Glutamatergic neuron (in vitro differentiated cells): ENCODE results near the gene KRT83. TPM values are rescaled to one million over a fixed set of nuclear protein-coding genes. Genes with fewer than 3 reads are reported as not detected.

Experiments used
- DNase-seq: peaks from one replicate; pipeline ENCODE4 v3.0.0; 2022
- H3K27ac Mint-ChIP-seq: one replicate; pipeline ENCODE4 v1.8.0; 2020; ENCODE audit warnings: mild to moderate bottlenecking, mixed read lengths, inconsistent platforms; ENCODE audit not compliant: unreplicated experiment
- H3K27me3 Mint-ChIP-seq: one replicate; pipeline ENCODE4 v1.8.0; 2020; ENCODE audit warnings: mild to moderate bottlenecking, moderate library complexity, mixed read lengths, inconsistent platforms; ENCODE audit not compliant: unreplicated experiment
- H3K36me3 Mint-ChIP-seq: one replicate; pipeline ENCODE4 v1.8.0; 2020; ENCODE audit warnings: mild to moderate bottlenecking, mixed read lengths, inconsistent platforms; ENCODE audit not compliant: unreplicated experiment
- H3K4me1 Mint-ChIP-seq: one replicate; pipeline ENCODE4 v1.8.0; 2020; ENCODE audit warnings: mild to moderate bottlenecking, low read depth, mixed read lengths, inconsistent platforms; ENCODE audit not compliant: unreplicated experiment
- H3K4me3 Mint-ChIP-seq: one replicate; pipeline ENCODE4 v1.8.0; 2020; ENCODE audit warnings: mild to moderate bottlenecking, mixed read lengths, inconsistent platforms; ENCODE audit not compliant: unreplicated experiment
- H3K9me3 Mint-ChIP-seq: one replicate; pipeline ENCODE4 v1.8.0; 2020; ENCODE audit warnings: mild to moderate bottlenecking, moderate library complexity, mixed read lengths, inconsistent platforms; ENCODE audit not compliant: unreplicated experiment
- CTCF ChIP-seq: fragments of 200-600 bp; sonication (generic); IDR thresholded peaks from one replicate; pipeline ENCODE4 v1.5.0; 2021; ENCODE audit not compliant: partially characterized antibody, unreplicated experiment
- total RNA-seq: library from RNA; stranded (reverse); fragmentation: NEBNext Ultra II Directional; extraction: Animal tissue kit (Norgen Biotek cat#: 25700); gene quantifications from one replicate; pipeline ENCODE4 v1.2.1, GENCODE V29; 2021; ENCODE audit not compliant: unreplicated experiment

KRT83 gene
- total RNA-seq, 1 donor from 2014 or later: not detected

- H3K4me1 Mint-ChIP-seq: no peaks in the 10 kb centered on the region
- no peak within 1 kb of the TSS for H3K4me3 Mint-ChIP-seq
- H3K27ac Mint-ChIP-seq: no peak within 1 kb of the TSS
- TF ChIP-seq CTCF: no peak
- H3K36me3 Mint-ChIP-seq: no peaks in the 10 kb centered on the region
- peaks cover 1% of the 10 kb centered on the region for H3K9me3 Mint-ChIP-seq
- DNase-seq: no peak
- peaks cover 4% of the 10 kb centered on the region for H3K27me3 Mint-ChIP-seq
Observed at GRCh38 chr12:52274521-52275120, 46.6 kb downstream of the KRT83 start, which contains the start of gene KRT86. Gene KRT86 (plus strand): TSS chr12:52274645. CDS start chr12:52301917, 27,272 bp downstream.

GRCh38 chr12:52271158-52271557, 50.0 kb downstream of the KRT83 start:
- Mint-ChIP-seq H3K9me3 (no peaks in the 10 kb centered on the region), H3K4me1 (no peaks in the 10 kb centered on the region), H3K27ac (no peak overlapping the region), H3K27me3 (peaks cover 4% of the 10 kb centered on the region), H3K36me3 (peaks cover 4% of the 10 kb centered on the region), H3K4me3 (no peak overlapping the region)
- no peak for TF ChIP-seq CTCF
- DNase-seq: no peak

- H3K36me3 Mint-ChIP-seq: peaks cover 4% of the 10 kb centered on the region
- no peak for TF ChIP-seq CTCF
- no peak for DNase-seq
Observed at GRCh38 chr12:52270541-52271070, 50.6 kb downstream of the KRT83 start.

GRCh38 chr12:52268212-52268611, 53.0 kb downstream of the KRT83 start:
- H3K27me3 Mint-ChIP-seq: peaks cover 4% of the 10 kb centered on the region
- no peak overlapping the region for H3K27ac Mint-ChIP-seq
- no peaks in the 10 kb centered on the region for H3K4me1 Mint-ChIP-seq
- H3K36me3 Mint-ChIP-seq: peaks cover 4% of the 10 kb centered on the region
- peaks cover 4% of the 10 kb centered on the region for H3K9me3 Mint-ChIP-seq
- no peak for DNase-seq
- no peak overlapping the region for H3K4me3 Mint-ChIP-seq
- no peak for TF ChIP-seq CTCF

More at GRCh38 chr12:52270541-52271070, 50.6 kb downstream of the KRT83 start:
- no peaks in the 10 kb centered on the region for H3K9me3 Mint-ChIP-seq
- no peak overlapping the region for H3K4me3 Mint-ChIP-seq
- H3K4me1 Mint-ChIP-seq: no peaks in the 10 kb centered on the region
- peaks cover 4% of the 10 kb centered on the region for H3K27me3 Mint-ChIP-seq
- H3K27ac Mint-ChIP-seq: no peak overlapping the region

GRCh38 chr12:52267699-52268098, 53.5 kb downstream of the KRT83 start:
- Mint-ChIP-seq H3K9me3 (peaks cover 4% of the 10 kb centered on the region), H3K27ac (no peak overlapping the region), H3K4me1 (no peaks in the 10 kb centered on the region), H3K4me3 (no peak overlapping the region), H3K36me3 (peaks cover 4% of the 10 kb centered on the region), H3K27me3 (peaks cover 4% of the 10 kb centered on the region)
- TF ChIP-seq CTCF: no peak
- DNase-seq: no peak
